Ascending aorta (tissue), 2 donors: ENCODE data around the gene CMTM8. TPM values are rescaled to one million over a fixed set of nuclear protein-coding genes. Genes with fewer than 3 reads are reported as not detected.

Experiments
- DNase-seq, 2 donors: peaks; one replicate each; pipeline ENCODE4 v3.0.0-alpha.2; 2019; ENCODE audit warnings: low spot score in 2 of 2
- H3K27ac ChIP-seq, 2 donors: fragments of 200-600 bp; sonication (generic); one replicate each; pipeline ENCODE4 v1.5.1; 2016 to 2017; ENCODE audit warnings: mild to moderate bottlenecking in 1 of 2
- H3K27me3 ChIP-seq: fragments of 200-600 bp; sonication (generic); one replicate; pipeline ENCODE4 v1.5.1; 2017
- H3K36me3 ChIP-seq, 2 donors: fragments of 200-600 bp; sonication (generic); one replicate each; pipeline ENCODE4 v1.5.1; 2016
- H3K4me1 ChIP-seq, 2 donors: fragments of 200-600 bp; sonication (generic); one replicate each; pipeline ENCODE4 v1.5.1; 2016 to 2017; ENCODE audit warnings: mild to moderate bottlenecking in 1 of 2
- H3K4me3 ChIP-seq, 2 donors: fragments of 200-600 bp; sonication (generic); one replicate each; pipeline ENCODE4 v1.5.1; 2016 to 2017; ENCODE audit warnings: mild to moderate bottlenecking in 1 of 2
- H3K9me3 ChIP-seq, 2 donors: fragments of 200-600 bp; sonication (generic); one replicate each; pipeline ENCODE4 v1.5.1; 2016
- intact Hi-C: fragments of 100-400 bp; cut with DNase I; formaldehyde crosslinking; loops from one replicate; pipeline ENCODE4 v1.15.1; 2023
- total RNA-seq: library from RNA; depleted of rRNA; stranded (reverse); fragments of >200 nt; gene quantifications from one replicate; pipeline ENCODE4 v1.1.0, GENCODE V29; 2016
- TF ChIP-seq, protein P1 (sequence below), 3 experiments: fragments of 200-600 bp in 2 of 3; fragments of 450-650 bp in 1 of 3; sonication (generic) in 2 of 3; IDR thresholded peaks; one replicate each; pipeline ENCODE4 v1.5.1; 2016 to 2019; ENCODE audit warnings: antibody characterized with exemption in 3 of 3, mild to moderate bottlenecking in 1 of 3, moderate library complexity in 1 of 3

CMTM8 gene
- total RNA-seq, 1 donor from 2014 or later = 6.6 TPM

DNA sequence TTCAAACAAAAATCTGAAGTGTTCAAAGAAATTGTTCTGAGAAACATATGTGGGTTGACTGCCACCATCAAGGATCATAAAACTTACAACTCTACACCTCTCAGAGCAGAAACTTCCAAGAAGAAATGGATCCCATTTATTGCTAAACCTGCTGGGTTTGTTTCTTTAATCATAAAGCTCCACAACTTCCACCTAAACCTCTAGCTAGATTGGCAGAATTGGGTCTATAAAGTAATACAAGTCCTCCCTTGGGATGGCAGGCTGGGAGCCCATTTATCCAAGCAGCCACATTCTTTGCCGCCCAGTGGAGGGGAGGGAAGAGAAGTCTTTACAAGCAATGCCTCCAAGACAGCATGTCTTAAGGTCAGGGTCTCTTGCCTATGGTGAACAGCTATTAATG lies 40.5 kb upstream of the CMTM8 start:
- intact Hi-C loops = no loop called here
- H3K4me1 ChIP-seq = no peaks in the 10 kb centered on the region
- no peak overlapping the region for H3K27ac ChIP-seq
- DNase-seq = no peak
- TF ChIP-seq, protein P1, sequence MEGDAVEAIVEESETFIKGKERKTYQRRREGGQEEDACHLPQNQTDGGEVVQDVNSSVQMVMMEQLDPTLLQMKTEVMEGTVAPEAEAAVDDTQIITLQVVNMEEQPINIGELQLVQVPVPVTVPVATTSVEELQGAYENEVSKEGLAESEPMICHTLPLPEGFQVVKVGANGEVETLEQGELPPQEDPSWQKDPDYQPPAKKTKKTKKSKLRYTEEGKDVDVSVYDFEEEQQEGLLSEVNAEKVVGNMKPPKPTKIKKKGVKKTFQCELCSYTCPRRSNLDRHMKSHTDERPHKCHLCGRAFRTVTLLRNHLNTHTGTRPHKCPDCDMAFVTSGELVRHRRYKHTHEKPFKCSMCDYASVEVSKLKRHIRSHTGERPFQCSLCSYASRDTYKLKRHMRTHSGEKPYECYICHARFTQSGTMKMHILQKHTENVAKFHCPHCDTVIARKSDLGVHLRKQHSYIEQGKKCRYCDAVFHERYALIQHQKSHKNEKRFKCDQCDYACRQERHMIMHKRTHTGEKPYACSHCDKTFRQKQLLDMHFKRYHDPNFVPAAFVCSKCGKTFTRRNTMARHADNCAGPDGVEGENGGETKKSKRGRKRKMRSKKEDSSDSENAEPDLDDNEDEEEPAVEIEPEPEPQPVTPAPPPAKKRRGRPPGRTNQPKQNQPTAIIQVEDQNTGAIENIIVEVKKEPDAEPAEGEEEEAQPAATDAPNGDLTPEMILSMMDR (IDR thresholded peaks at IDR 0.05) = no peak
- H3K4me3 ChIP-seq = no peak overlapping the region
- no peaks in the 10 kb centered on the region for H3K9me3 ChIP-seq
- H3K27me3 ChIP-seq = no peaks in the 10 kb centered on the region
- no peaks in the 10 kb centered on the region for H3K36me3 ChIP-seq

DNA sequence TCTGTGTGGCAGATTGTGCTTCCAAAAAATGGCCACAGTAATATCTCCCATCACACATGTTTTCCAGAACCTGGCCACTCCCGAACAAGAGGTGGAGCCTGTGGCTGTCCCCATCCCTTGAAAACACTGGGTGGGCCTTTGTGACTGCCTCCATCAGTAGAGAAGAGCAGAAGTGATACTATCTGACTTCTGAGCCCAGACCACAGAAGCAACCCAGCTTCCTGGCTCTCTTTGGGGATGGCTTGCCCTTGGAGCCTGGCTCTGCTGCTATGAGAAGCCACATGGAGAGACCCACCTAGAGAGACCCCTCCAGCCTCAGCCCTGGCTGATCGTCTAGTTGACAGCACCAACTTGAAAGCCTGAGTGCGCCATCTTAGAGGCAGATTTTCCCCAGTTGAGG lies 39.8 kb upstream of the CMTM8 start:
- Histone ChIP-seq H3K9me3 (no peaks in the 10 kb centered on the region), H3K4me3 (no peak overlapping the region), H3K27ac (no peak overlapping the region), H3K27me3 (no peaks in the 10 kb centered on the region), H3K4me1 (no peaks in the 10 kb centered on the region), H3K36me3 (no peaks in the 10 kb centered on the region)
- intact Hi-C loops = no loop called here
- DNase-seq = no peak
- TF ChIP-seq, protein P1 (IDR thresholded peaks at IDR 0.05) = no peak

DNA sequence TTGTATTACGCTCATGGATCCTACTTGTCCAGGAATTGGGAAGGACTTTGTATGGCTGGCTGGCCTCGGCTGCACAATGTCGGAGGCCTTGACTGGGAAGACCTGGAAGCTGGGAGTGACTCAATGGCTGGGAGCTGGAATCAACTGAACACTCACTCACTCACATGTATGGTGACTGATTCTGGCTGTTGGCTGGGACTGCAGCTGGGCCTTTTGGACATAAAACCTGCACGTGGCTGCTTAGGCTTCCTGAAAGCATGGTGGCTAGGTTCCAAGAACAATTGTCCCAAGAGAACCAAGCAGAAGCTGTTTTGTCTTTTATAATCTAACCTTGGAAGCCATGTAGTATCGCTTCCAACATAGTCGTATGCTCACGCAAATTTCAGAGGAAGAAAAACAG lies 38.0 kb upstream of the CMTM8 start:
- intact Hi-C loops = no loop called here
- TF ChIP-seq, protein P1 (IDR thresholded peaks at IDR 0.05) = no peak
- H3K27ac ChIP-seq = no peak overlapping the region
- no peaks in the 10 kb centered on the region for H3K9me3 ChIP-seq
- H3K4me3 ChIP-seq = no peak overlapping the region
- DNase-seq = no peak
- H3K4me1 ChIP-seq = no peaks in the 10 kb centered on the region
- H3K36me3 ChIP-seq = no peaks in the 10 kb centered on the region
- no peaks in the 10 kb centered on the region for H3K27me3 ChIP-seq

DNA sequence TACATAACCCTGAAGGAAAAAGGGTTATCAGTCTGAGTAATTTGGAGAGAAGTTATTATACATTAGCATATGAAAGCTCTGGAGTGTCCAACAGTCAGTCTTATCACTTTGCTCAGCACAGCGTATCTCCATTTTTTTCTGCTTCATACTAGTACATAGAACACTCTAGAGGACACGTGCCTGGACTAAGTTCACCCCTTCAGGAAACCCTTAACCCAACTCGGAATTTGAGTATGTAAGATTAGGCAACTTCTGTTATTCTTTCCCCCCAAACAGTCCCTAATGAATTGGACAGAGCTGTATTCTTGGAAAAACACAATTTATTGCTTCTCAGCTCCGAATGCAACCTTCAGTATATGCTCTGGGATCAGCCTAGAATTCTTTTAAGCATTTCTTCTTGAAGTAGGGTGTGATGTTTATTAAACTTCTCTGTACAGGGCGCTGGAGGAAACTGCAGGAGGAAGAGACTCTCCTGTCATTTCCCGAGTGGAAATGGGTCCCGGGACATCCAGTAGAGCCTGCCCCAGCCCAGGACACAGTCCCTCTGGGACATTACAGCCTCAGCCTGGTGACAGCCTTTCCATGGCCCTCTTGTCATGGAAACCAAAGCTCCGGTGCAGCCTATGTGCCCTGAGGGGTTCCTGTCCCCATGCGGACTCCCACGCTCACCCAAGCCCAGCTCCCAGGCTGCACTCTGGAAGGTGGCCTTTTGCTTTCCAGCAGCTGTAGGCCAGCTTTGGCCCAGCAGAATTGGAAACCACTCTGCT lies 37.3 kb upstream of the CMTM8 start:
- intact Hi-C loops = no loop called here
- Histone ChIP-seq H3K4me3 (no peak overlapping the region), H3K4me1 (no peaks in the 10 kb centered on the region), H3K27ac (no peak overlapping the region), H3K36me3 (no peaks in the 10 kb centered on the region), H3K9me3 (no peaks in the 10 kb centered on the region), H3K27me3 (no peaks in the 10 kb centered on the region)
- no peak for DNase-seq
- TF ChIP-seq, protein P1 (IDR thresholded peaks at IDR 0.05) = no peak

DNA sequence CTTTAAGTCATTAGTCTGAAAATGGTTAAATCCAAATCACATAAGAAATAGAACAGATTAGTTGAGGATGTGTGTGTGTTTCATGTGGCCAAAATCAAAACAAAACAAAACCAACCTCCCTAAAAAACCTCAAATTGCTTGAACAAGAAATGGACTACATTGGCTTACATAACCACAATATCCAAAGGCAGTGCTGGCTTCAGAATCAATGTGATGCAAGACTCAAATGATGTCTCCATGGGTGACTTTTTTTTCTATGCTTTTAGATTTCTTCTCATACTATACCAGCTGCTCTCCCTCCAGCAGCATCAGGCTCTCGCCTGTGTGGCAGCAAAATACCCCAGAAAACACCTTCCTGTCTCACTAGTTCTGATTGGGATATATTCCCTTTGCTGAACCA lies 36.0 kb upstream of the CMTM8 start:
- Histone ChIP-seq H3K4me1 (no peaks in the 10 kb centered on the region), H3K27ac (no peak overlapping the region), H3K27me3 (no peaks in the 10 kb centered on the region), H3K9me3 (no peaks in the 10 kb centered on the region), H3K4me3 (no peak overlapping the region), H3K36me3 (no peaks in the 10 kb centered on the region)
- TF ChIP-seq, protein P1 (IDR thresholded peaks at IDR 0.05) = no peak
- intact Hi-C loops = no loop called here
- no peak for DNase-seq
